ENCODE measurements around the gene HOXD12.

The HOXD12 gene

GRCh38 chr2:176089843-176090395 lies 9.7 kb upstream of the HOXD12 start:
- no peak for FAIRE-seq
- DNase-seq (ENCODE audit: insufficient read length) = no peak
- TF ChIP-seq POLR2A (IDR thresholded peaks at IDR 0.05; ENCODE audit: low read depth, low read length) = no peak
- TF ChIP-seq TAF1 (IDR thresholded peaks at IDR 0.05; ENCODE audit: borderline replicate concordance, low read depth, low read length) = no peak
- no peak for TF ChIP-seq POLR2AphosphoS5 (IDR thresholded peaks at IDR 0.05; ENCODE audit: low read depth, low read length)

GRCh38 chr2:176090862-176091261 lies 8.7 kb upstream of the HOXD12 start:
- FAIRE-seq (no peak), DNase-seq (ENCODE audit: insufficient read length) (no peak)
- TF ChIP-seq POLR2AphosphoS5 (IDR thresholded peaks at IDR 0.05; ENCODE audit: low read depth, low read length) (no peak), POLR2A (IDR thresholded peaks at IDR 0.05; ENCODE audit: low read depth, low read length) (no peak), TAF1 (IDR thresholded peaks at IDR 0.05; ENCODE audit: borderline replicate concordance, low read depth, low read length) (no peak)

- no peak for FAIRE-seq
- TF ChIP-seq POLR2AphosphoS5 (IDR thresholded peaks at IDR 0.05; ENCODE audit: low read depth, low read length) = no peak
- TF ChIP-seq POLR2A (IDR thresholded peaks at IDR 0.05; ENCODE audit: low read depth, low read length) = no peak
- TF ChIP-seq TAF1 (IDR thresholded peaks at IDR 0.05; ENCODE audit: borderline replicate concordance, low read depth, low read length) = no peak
Measured at GRCh38 chr2:176091329-176092258, 8.0 kb upstream of the HOXD12 start.

DNA sequence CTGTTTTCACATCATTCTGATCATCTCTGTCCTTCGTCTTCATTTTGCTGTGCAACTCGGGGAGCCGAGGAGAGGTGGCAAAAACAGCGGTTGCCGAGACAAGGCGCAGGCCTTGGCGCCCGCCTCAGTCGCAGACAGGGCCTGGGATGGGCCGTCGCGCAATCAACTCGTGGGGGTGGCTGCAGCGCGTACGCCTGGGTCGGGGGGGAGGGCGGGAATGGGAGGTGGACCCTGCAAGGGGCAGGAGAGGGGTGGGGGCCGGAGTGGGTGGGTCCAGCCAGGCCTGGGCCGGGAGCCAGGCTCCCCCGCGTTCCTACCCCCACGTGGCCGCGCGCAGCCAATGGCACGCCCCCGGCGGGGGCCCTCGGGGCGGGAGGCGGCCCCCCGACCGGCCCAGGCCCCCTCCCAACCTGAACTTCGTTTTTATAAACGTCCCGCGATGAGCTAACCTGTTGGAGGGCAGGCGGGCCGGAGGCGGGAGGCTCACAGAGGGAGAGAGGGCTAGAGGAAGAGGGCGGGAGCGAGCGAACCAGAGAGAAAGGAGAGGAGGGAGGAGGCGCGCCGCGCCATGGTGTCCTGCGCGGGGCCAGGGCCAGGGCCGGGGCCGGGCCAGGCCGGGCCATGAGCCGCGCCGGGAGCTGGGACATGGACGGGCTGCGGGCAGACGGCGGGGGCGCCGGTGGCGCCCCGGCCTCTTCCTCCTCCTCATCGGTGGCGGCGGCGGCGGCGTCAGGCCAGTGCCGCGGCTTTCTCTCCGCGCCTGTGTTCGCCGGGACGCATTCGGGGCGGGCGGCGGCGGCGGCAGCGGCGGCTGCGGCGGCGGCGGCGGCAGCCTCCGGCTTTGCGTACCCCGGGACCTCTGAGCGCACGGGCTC lies 7.1 kb upstream of the HOXD12 start, which contains the start of gene HOXD13:
Gene HOXD13, plus strand, starts transcription at position 452 of the 875 bp plus-strand sequence. Its CDS starts 170 bp downstream, at position 622.
- DNase-seq (ENCODE audit: insufficient read length) = no peak
- no peak for FAIRE-seq
- TF ChIP-seq TAF1 (IDR thresholded peaks at IDR 0.05; ENCODE audit: borderline replicate concordance, low read depth, low read length) = no peak
- TF ChIP-seq POLR2A (IDR thresholded peaks at IDR 0.05; ENCODE audit: low read depth, low read length) = no peak
- no peak for TF ChIP-seq POLR2AphosphoS5 (IDR thresholded peaks at IDR 0.05; ENCODE audit: low read depth, low read length)

More at GRCh38 chr2:176091329-176092258, 8.0 kb upstream of the HOXD12 start:
- no peak for DNase-seq (ENCODE audit: insufficient read length)

DNA sequence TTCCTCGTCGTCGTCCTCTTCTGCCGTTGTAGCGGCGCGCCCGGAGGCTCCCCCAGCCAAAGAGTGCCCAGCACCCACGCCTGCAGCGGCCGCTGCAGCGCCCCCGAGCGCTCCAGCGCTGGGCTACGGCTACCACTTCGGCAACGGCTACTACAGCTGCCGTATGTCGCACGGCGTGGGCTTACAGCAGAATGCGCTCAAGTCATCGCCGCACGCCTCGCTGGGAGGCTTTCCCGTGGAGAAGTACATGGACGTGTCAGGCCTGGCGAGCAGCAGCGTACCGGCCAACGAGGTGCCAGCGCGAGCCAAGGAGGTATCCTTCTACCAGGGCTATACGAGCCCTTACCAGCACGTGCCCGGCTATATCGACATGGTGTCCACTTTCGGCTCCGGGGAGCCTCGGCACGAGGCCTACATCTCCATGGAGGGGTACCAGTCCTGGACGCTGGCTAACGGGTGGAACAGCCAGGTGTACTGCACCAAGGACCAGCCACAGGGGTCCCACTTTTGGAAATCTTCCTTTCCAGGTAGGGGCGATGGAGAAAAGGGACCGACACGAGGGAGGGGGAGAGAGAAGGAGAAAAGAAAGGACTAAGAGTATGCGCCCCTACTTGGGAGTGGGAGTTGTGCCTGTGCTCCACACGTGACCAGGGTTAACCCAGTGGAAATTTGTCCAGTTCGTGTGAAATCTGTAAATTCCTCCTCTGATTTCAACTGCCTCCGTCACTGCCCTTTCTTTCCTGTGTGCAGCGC lies 6.3 kb upstream of the HOXD12 start:
- FAIRE-seq (no peak), DNase-seq (ENCODE audit: insufficient read length) (no peak)
- TF ChIP-seq POLR2AphosphoS5 (IDR thresholded peaks at IDR 0.05; ENCODE audit: low read depth, low read length) = no peak
- no peak for TF ChIP-seq POLR2A (IDR thresholded peaks at IDR 0.05; ENCODE audit: low read depth, low read length)
- no peak for TF ChIP-seq TAF1 (IDR thresholded peaks at IDR 0.05; ENCODE audit: borderline replicate concordance, low read depth, low read length)

GRCh38 chr2:176093898-176094249 lies 5.7 kb upstream of the HOXD12 start:
- FAIRE-seq (no peak), DNase-seq (ENCODE audit: insufficient read length) (no peak)
- TF ChIP-seq TAF1 (IDR thresholded peaks at IDR 0.05; ENCODE audit: borderline replicate concordance, low read depth, low read length) = no peak
- no peak for TF ChIP-seq POLR2AphosphoS5 (IDR thresholded peaks at IDR 0.05; ENCODE audit: low read depth, low read length)
- no peak for TF ChIP-seq POLR2A (IDR thresholded peaks at IDR 0.05; ENCODE audit: low read depth, low read length)

GRCh38 chr2:176094349-176094748 lies 5.2 kb upstream of the HOXD12 start:
- no peak for DNase-seq (ENCODE audit: insufficient read length)
- TF ChIP-seq POLR2A (IDR thresholded peaks at IDR 0.05; ENCODE audit: low read depth, low read length) (no peak), TAF1 (IDR thresholded peaks at IDR 0.05; ENCODE audit: borderline replicate concordance, low read depth, low read length) (no peak), POLR2AphosphoS5 (IDR thresholded peaks at IDR 0.05; ENCODE audit: low read depth, low read length) (no peak)
- FAIRE-seq = no peak

GRCh38 chr2:176095421-176095820 lies 4.2 kb upstream of the HOXD12 start:
- FAIRE-seq (no peak), DNase-seq (ENCODE audit: insufficient read length) (no peak)
- no peak for TF ChIP-seq POLR2A (IDR thresholded peaks at IDR 0.05; ENCODE audit: low read depth, low read length)
- TF ChIP-seq POLR2AphosphoS5 (IDR thresholded peaks at IDR 0.05; ENCODE audit: low read depth, low read length) = no peak
- TF ChIP-seq TAF1 (IDR thresholded peaks at IDR 0.05; ENCODE audit: borderline replicate concordance, low read depth, low read length) = no peak

DNA sequence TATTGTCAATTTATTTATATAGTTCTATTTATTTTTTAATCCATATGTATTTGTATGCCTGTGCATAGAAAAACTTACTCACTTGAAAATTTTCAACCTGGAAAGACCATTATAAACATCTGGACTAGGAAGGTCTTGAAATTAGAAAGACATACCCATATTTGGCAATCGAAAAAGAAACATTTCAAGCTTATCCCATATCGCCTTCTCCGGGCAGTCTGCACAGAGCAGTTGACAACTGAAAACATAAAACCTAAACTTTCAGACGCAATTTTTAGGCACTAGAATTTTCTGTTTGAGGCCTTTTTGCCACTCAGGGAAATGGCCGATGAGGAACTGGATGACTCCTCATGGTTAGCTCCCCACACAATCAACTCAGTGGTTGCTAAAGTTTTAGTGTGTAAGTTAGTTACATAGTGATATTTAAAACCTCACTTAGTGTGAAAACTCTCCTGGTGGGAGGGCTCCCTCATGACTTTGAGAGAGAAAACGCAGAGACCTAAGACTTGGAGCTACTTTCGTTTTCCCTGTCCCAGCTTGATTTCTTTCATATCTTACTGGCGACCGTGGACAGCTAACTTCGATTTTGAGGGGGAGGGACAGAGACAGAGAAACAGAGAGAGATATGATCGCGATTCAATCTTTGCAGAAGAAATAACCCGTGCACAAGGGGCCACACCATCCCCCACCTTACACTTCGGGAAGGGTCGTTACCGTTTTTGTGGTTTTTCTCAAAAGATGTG lies 3.2 kb upstream of the HOXD12 start:
- DNase-seq (ENCODE audit: insufficient read length) = no peak
- TF ChIP-seq TAF1 (IDR thresholded peaks at IDR 0.05; ENCODE audit: borderline replicate concordance, low read depth, low read length) (no peak), POLR2A (IDR thresholded peaks at IDR 0.05; ENCODE audit: low read depth, low read length) (no peak), POLR2AphosphoS5 (IDR thresholded peaks at IDR 0.05; ENCODE audit: low read depth, low read length) (no peak)
- FAIRE-seq = peak; percentile 83
